Neural cell (in vitro differentiated cells): ENCODE measurements around the gene EIF2B2. TPM values are rescaled to one million over a fixed set of nuclear protein-coding genes. Genes with fewer than 3 reads are reported as not detected.

Experiments
- H2AFZ ChIP-seq: fragments of 200-600, 300-800 bp; sonication (generic), shearing (Covaris generic); 2 replicates; pipeline ENCODE4 v1.6.0; 2014; ENCODE audit warnings: low read depth, mild to moderate bottlenecking, antibody characterized with exemption, low read length, moderate library complexity
- H3F3A ChIP-seq: fragments of 200-600 bp; shearing (Covaris generic); 2 replicates; pipeline ENCODE4 v1.6.1; 2016; ENCODE audit warnings: mild to moderate bottlenecking, moderate library complexity, mixed read lengths, antibody characterized with exemption, low read length; ENCODE audit not compliant: insufficient read depth, poor library complexity, severe bottlenecking
- H3K27ac ChIP-seq: fragments of 200-600, 300-800 bp; sonication (generic), shearing (Covaris generic); 2 replicates; pipeline ENCODE4 v1.5.1; 2014; ENCODE audit warnings: mild to moderate bottlenecking, low read length, moderate library complexity
- H3K27me3 ChIP-seq: fragments of 300-800, 200-600 bp; sonication (generic), shearing (Covaris generic); 2 replicates; pipeline ENCODE4 v1.6.0; 2014; ENCODE audit warnings: mild to moderate bottlenecking, low read depth, low read length, moderate library complexity; ENCODE audit not compliant: insufficient read depth
- H3K36me3 ChIP-seq: fragments of 300-800, 200-600 bp; sonication (generic), shearing (Covaris generic); 2 replicates; pipeline ENCODE4 v1.5.1; 2014; ENCODE audit warnings: mild to moderate bottlenecking, antibody characterized with exemption, low read length, moderate library complexity; ENCODE audit not compliant: insufficient read depth
- H3K4me2 ChIP-seq: fragments of 300-800, 200-600 bp; sonication (generic), shearing (Covaris generic); 2 replicates; pipeline ENCODE4 v1.6.0; 2014; ENCODE audit warnings: mild to moderate bottlenecking, low read length
- H3K4me3 ChIP-seq: fragments of 300-800, 200-600 bp; sonication (generic), shearing (Covaris generic); 2 replicates; pipeline ENCODE4 v1.5.1; 2014; ENCODE audit warnings: mild to moderate bottlenecking, low read length, moderate library complexity
- H3K79me2 ChIP-seq: fragments of 200-600 bp; shearing (Covaris generic); replicated peaks from 2 replicates; pipeline ENCODE4 v1.6.0; 2014; ENCODE audit warnings: mild to moderate bottlenecking, low read length, moderate library complexity; ENCODE audit not compliant: insufficient read depth
- H3K9ac ChIP-seq: fragments of 300-800, 200-600 bp; sonication (generic), shearing (Covaris generic); 2 replicates; pipeline ENCODE4 v1.6.1; 2016; ENCODE audit warnings: mild to moderate bottlenecking, low read length, mixed read lengths
- H3K9me2 ChIP-seq: fragments of 200-600 bp; shearing (Covaris generic); 2 replicates; pipeline ENCODE4 v1.6.1; 2016; ENCODE audit warnings: mild to moderate bottlenecking, low read length, mixed read lengths; ENCODE audit not compliant: insufficient read depth
- H3K9me3 ChIP-seq: fragments of 200-600, 300-800 bp; sonication (generic), shearing (Covaris generic); 2 replicates; pipeline ENCODE4 v1.6.1; 2016; ENCODE audit warnings: mild to moderate bottlenecking, mixed run types, low read length, moderate library complexity, mixed read lengths
- H4K20me1 ChIP-seq: fragments of 200-600 bp; shearing (Covaris generic); 2 replicates; pipeline ENCODE4 v1.6.1; 2016; ENCODE audit warnings: mild to moderate bottlenecking, mixed run types; ENCODE audit not compliant: insufficient read depth
- CTCF ChIP-seq: fragments of 450-650 bp; IDR thresholded peaks from 2 replicates; pipeline ENCODE4 v1.5.1; 2014; ENCODE audit warnings: antibody characterized with exemption, mild to moderate bottlenecking, moderate library complexity; ENCODE audit not compliant: poor library complexity, severe bottlenecking
- EP300 ChIP-seq: fragments of 450-650 bp; conservative IDR thresholded peaks from 2 replicates; pipeline ENCODE4 v1.6.1; 2014; ENCODE audit warnings: antibody characterized with exemption, mild to moderate bottlenecking, moderate library complexity; ENCODE audit not compliant: poor library complexity, severe bottlenecking
- EZH2 ChIP-seq: fragments of 200-600, 300-800 bp; shearing (Covaris generic), sonication (generic); IDR thresholded peaks from 2 replicates; pipeline ENCODE4 v1.6.1; 2014; ENCODE audit warnings: antibody characterized with exemption, low read length, borderline replicate concordance, mild to moderate bottlenecking; ENCODE audit not compliant: insufficient read depth, poor library complexity, severe bottlenecking
- MXI1 ChIP-seq: fragments of 450-650 bp; conservative IDR thresholded peaks from 2 replicates; pipeline ENCODE4 v1.6.1; 2014; ENCODE audit warnings: antibody characterized with exemption, mild to moderate bottlenecking; ENCODE audit not compliant: poor library complexity, severe bottlenecking
- POLR2AphosphoS5 ChIP-seq: IDR thresholded peaks from 2 replicates; pipeline ENCODE4 v1.6.1; 2012
- RAD21 ChIP-seq: fragments of 450-650 bp; conservative IDR thresholded peaks from 2 replicates; pipeline ENCODE4 v1.6.1; 2014; ENCODE audit warnings: antibody characterized with exemption, mild to moderate bottlenecking, moderate library complexity
- REST ChIP-seq: IDR thresholded peaks from 2 replicates; pipeline ENCODE4 v1.6.1; 2012; ENCODE audit warnings: borderline replicate concordance
- SMC3 ChIP-seq: fragments of 450-650 bp; conservative IDR thresholded peaks from 2 replicates; pipeline ENCODE4 v1.6.1; 2014; ENCODE audit warnings: antibody characterized with exemption, mild to moderate bottlenecking, moderate library complexity; ENCODE audit not compliant: poor library complexity
- TAF1 ChIP-seq: IDR thresholded peaks from 2 replicates; pipeline ENCODE4 v1.6.1; 2012; ENCODE audit warnings: low read depth
- polyA plus RNA-seq: library from polyadenylated mRNA; depleted of rRNA; stranded (reverse); fragments of >200 nt; gene quantifications from 2 replicates; pipeline ENCODE4 v1.2.3, GENCODE V29; 2014

Gene EIF2B2
- polyA plus RNA-seq, 1 donor from 2014 or later: 43.1 TPM

- H3K4me3 ChIP-seq: peak within 1 kb of the TSS; percentile 64
- no peak within 1 kb of the TSS for H3K4me2 ChIP-seq
- H4K20me1 ChIP-seq: no peaks in the 10 kb centered on the region
- peak within 1 kb of the TSS; percentile 51 for H2AFZ ChIP-seq
- H3K27me3 ChIP-seq: no peaks in the 10 kb centered on the region
- no peaks in the 10 kb centered on the region for H3K79me2 ChIP-seq
- H3K9ac ChIP-seq: peak within 1 kb of the TSS; percentile 63
- H3K27ac ChIP-seq: no peak within 1 kb of the TSS
- no peaks in the 10 kb centered on the region for H3K9me2 ChIP-seq
- no peaks in the 10 kb centered on the region for H3K9me3 ChIP-seq
- TF ChIP-seq TAF1 (no peak), MXI1 (no peak), POLR2AphosphoS5 (peak; percentile 83), EZH2 (no peak)
- no peaks in the 10 kb centered on the region for H3F3A ChIP-seq
- no peaks in the 10 kb centered on the region for H3K36me3 ChIP-seq
These were observed 48.3 kb downstream of the EIF2B2 start, which contains the start of gene MLH3 for GRCh38 chr14:75050852-75051555. Gene MLH3 (minus strand): TSS chr14:75051467. CDS start chr14:75049655, 1,812 bp downstream.

- Histone ChIP-seq H3K9me3 (no peaks in the 10 kb centered on the region), H3K9ac (peak overlapping the region; percentile 63), H3K4me2 (no peak overlapping the region), H3F3A (no peaks in the 10 kb centered on the region), H3K27me3 (no peaks in the 10 kb centered on the region), H2AFZ (peak overlapping the region; percentile 51), H3K79me2 (no peaks in the 10 kb centered on the region), H4K20me1 (no peaks in the 10 kb centered on the region), H3K27ac (no peak overlapping the region), H3K4me3 (peak overlapping the region; percentile 64), H3K9me2 (no peaks in the 10 kb centered on the region), H3K36me3 (no peaks in the 10 kb centered on the region)
- TF ChIP-seq EZH2: no peak
- no peak for TF ChIP-seq TAF1
- no peak for TF ChIP-seq RAD21
- TF ChIP-seq SMC3: no peak
- no peak for TF ChIP-seq EP300
- no peak for TF ChIP-seq POLR2AphosphoS5
- TF ChIP-seq REST: no peak
- no peak for TF ChIP-seq MXI1
- no peak for TF ChIP-seq CTCF
These were observed 48.8 kb downstream of the EIF2B2 start for GRCh38 chr14:75051556-75051899.
